H1 (cell line): ENCODE results near the gene STKLD1. TPM values are rescaled to one million over a fixed set of nuclear protein-coding genes. Genes with fewer than 3 reads are reported as not detected.

Experiments used
- CBX8 ChIP-seq: fragments of 300-800, 300-1000 bp; sonication (generic); IDR thresholded peaks from 2 replicates; pipeline ENCODE4 v1.7.1; 2016; ENCODE audit warnings: low read depth, low read length, borderline replicate concordance
- POU5F1 ChIP-seq: IDR thresholded peaks from 2 replicates; pipeline ENCODE4 v1.6.1; 2011; ENCODE audit warnings: low read depth, mild to moderate bottlenecking, low read length, moderate library complexity
- SP4 ChIP-seq: IDR thresholded peaks from 2 replicates; pipeline ENCODE4 v1.6.1; 2012; ENCODE audit warnings: low read length, inconsistent platforms
- TAF7 ChIP-seq: optimal IDR thresholded peaks from 2 replicates; pipeline ENCODE3; 2011; ENCODE audit warnings: low read depth, mild to moderate bottlenecking, inconsistent platforms, low read length, moderate library complexity, borderline replicate concordance
- TCF12 ChIP-seq: IDR thresholded peaks from 2 replicates; pipeline ENCODE4 v1.6.1; 2011; ENCODE audit warnings: low read depth, mild to moderate bottlenecking, low read length
- YY1 ChIP-seq: IDR thresholded peaks from 2 replicates; pipeline ENCODE4 v1.6.1; 2011; ENCODE audit warnings: low read depth, mild to moderate bottlenecking, low read length
- polyA plus RNA-seq, 7 experiments: library from polyadenylated mRNA; depleted of rRNA in 3 of 7; stranded (reverse) in 5 of 7; unstranded in 2 of 7; fragments of >200 nt in 5 of 7; fragments of 200-250 nt in 2 of 7; gene quantifications; 1 replicate in 5 of 7; 2 replicates in 1 of 7; 4 replicates in 1 of 7; pipeline versions ENCODE4 v1.2.1 to v1.2.3, GENCODE V29; 2011 to 2013; ENCODE audit warnings: missing spikeins in 2 of 7, mixed read lengths in 2 of 7
- total RNA-seq: library from RNA; stranded (reverse); fragmentation: NEBNext Ultra II Directional; extraction: Animal tissue kit (Norgen Biotek cat#: 25700); gene quantifications from 2 replicates; pipeline ENCODE4 v1.2.1, GENCODE V29; 2021
- TF ChIP-seq, protein P1 (sequence below): IDR thresholded peaks from 2 replicates; pipeline ENCODE4 v1.6.1; 2012; ENCODE audit warnings: low read length, inconsistent platforms

STKLD1 gene
- total and polyA plus RNA-seq, 2 of the 8 experiments (the other 6 are each of a cell fraction or from before 2014, with no cell fraction given) = 0.26 TPM; not detected in 1

DNA sequence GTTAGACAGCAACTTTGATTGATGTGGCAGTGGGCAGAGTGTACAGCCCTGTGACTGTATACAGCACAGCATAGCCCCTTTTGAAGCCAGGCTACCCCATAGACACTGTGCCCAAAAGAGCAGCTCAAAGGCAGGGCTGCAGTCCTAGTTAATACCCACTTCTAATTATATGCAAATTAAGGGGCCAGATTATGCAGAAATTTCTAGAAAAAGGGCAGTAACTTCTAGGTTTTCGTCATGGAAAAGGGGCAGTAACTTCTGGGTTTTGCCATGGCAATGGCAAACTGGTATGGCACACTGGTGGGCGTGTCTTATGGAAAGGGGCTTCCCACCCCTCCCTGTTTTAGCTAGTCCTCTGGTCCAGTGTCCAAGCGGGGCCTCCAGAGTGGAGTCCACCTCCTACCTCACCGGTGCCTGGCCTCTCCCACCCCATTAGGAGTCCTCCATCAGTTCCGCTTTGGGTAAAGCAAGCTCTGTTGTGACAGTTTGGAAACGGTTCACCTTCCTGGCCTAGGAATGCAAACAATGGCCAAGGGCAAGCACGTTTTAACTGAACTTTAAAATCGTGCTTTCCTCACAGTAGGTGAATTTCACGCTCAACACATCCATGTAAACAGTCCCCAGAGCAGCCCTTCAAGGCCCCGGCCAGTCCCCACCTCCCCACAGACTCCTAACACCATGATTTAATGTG lies 51.6 kb downstream of the STKLD1 start (continued):
- TF ChIP-seq SP4 (no peak), POU5F1 (no peak), TCF12 (no peak), CBX8 (no peak), TAF7 (no peak), YY1 (no peak)
- TF ChIP-seq, protein P1, sequence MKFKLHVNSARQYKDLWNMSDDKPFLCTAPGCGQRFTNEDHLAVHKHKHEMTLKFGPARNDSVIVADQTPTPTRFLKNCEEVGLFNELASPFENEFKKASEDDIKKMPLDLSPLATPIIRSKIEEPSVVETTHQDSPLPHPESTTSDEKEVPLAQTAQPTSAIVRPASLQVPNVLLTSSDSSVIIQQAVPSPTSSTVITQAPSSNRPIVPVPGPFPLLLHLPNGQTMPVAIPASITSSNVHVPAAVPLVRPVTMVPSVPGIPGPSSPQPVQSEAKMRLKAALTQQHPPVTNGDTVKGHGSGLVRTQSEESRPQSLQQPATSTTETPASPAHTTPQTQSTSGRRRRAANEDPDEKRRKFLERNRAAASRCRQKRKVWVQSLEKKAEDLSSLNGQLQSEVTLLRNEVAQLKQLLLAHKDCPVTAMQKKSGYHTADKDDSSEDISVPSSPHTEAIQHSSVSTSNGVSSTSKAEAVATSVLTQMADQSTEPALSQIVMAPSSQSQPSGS = no peak
